GM12878 (cell line): Measurements from ENCODE around the gene TRAF2. TPM values are rescaled to one million over a fixed set of nuclear protein-coding genes. Genes with fewer than 3 reads are reported as not detected.
A peak's percentile ranks its signal among the peaks of the same experiment; 100 is the strongest.

ENCODE experiments used
- ATAC-seq: fragments of 200-7000 bp; cut with Tn5 transposase; 3 replicates; pipeline ENCODE4 v1.9.1; 2020; ENCODE audit warnings: mild to moderate bottlenecking, moderate library complexity
- BruUV-seq: library from RNA; stranded (reverse); fragments of 400-500 nt; replicated peaks from 2 replicates; lab custom pipeline; 2021; lab: Mats Ljungman, UMichigan
- CTCF ChIA-PET: fragments of 300-600 bp; sonication (Branson Sonifier 250); formaldehyde crosslinking; extraction: SDS; loops from one replicate; lab custom pipeline; 2021; ENCODE audit warnings: inconsistent platforms; lab: Yijun Ruan, JAX
- POLR2A ChIA-PET: fragments of 350-600 bp; formaldehyde crosslinking; extraction: SDS; loops from one replicate; lab custom pipeline; 2021; ENCODE audit warnings: inconsistent platforms; lab: Charles Lee
- RAD21 ChIA-PET: fragments of 300-600 bp; sonication (Branson Sonifier 250); formaldehyde crosslinking; loops from one replicate; lab custom pipeline; 2023; ENCODE audit warnings: antibody characterized with exemption; ENCODE audit not compliant: unreplicated experiment; lab: Charles Lee
- SMC1A ChIA-PET: fragments of 300-600 bp; sonication (Branson Sonifier 250); formaldehyde crosslinking; loops from one replicate; lab custom pipeline; 2023; ENCODE audit not compliant: unreplicated experiment, uncharacterized antibody; lab: Charles Lee
- DNase-seq: peaks from one replicate; pipeline ENCODE4 v3.0.0-alpha.2; 2011; ENCODE audit warnings: low read depth, low spot score
- FAIRE-seq: peaks from 3 replicates; lab custom pipeline; 2011; peaks lifted over from hg19 to GRCh38; lab: Jason Lieb, UNC
- H2AFZ ChIP-seq: 2 replicates; pipeline ENCODE4 v1.6.0; 2011; ENCODE audit warnings: low read depth, low read length, control low read depth; ENCODE audit not compliant: control insufficient read depth
- H3K27ac ChIP-seq: 2 replicates; pipeline ENCODE4 v1.5.1; 2011; ENCODE audit warnings: control low read depth; ENCODE audit not compliant: control insufficient read depth, insufficient read depth
- H3K27me3 ChIP-seq, 2 experiments: replicated peaks in 1 of 2; 2 replicates each; pipeline versions ENCODE4 v1.6.0 to v1.6.1; 2011; ENCODE audit warnings: low read length in 1 of 2; ENCODE audit not compliant: control insufficient read depth in 2 of 2, insufficient read depth in 2 of 2
- H3K36me3 ChIP-seq, 2 experiments: 2 replicates each; pipeline ENCODE4 v1.5.1; 2011; ENCODE audit warnings: low read length in 1 of 2; ENCODE audit not compliant: control insufficient read depth in 2 of 2, insufficient read depth in 2 of 2
- H3K4me1 ChIP-seq: 2 replicates; pipeline ENCODE4 v1.6.1; 2011; ENCODE audit warnings: mild to moderate bottlenecking, low read length, moderate library complexity, mixed read lengths; ENCODE audit not compliant: control insufficient read depth, insufficient read depth
- H3K4me2 ChIP-seq: 2 replicates; pipeline ENCODE4 v1.6.0; 2011; ENCODE audit warnings: control low read depth; ENCODE audit not compliant: control insufficient read depth, insufficient read depth
- H3K4me3 ChIP-seq: fragments of 200-600 bp; sonication (generic); 2 replicates; pipeline ENCODE4 v1.5.1; 2016
- H3K79me2 ChIP-seq: 2 replicates; pipeline ENCODE4 v1.6.0; 2011; ENCODE audit warnings: low read length; ENCODE audit not compliant: control insufficient read depth, insufficient read depth
- H3K9ac ChIP-seq: 2 replicates; pipeline ENCODE4 v1.8.0; 2011; ENCODE audit warnings: low read length, control low read depth, mixed read lengths; ENCODE audit not compliant: control insufficient read depth, insufficient read depth
- H3K9me3 ChIP-seq: replicated peaks from 3 replicates; pipeline ENCODE4 v1.5.1; 2011; ENCODE audit warnings: mild to moderate bottlenecking, low read length; ENCODE audit not compliant: control insufficient read depth, insufficient read depth
- H4K20me1 ChIP-seq: 2 replicates; pipeline ENCODE4 v1.6.0; 2011; ENCODE audit not compliant: control insufficient read depth, insufficient read depth
- CEBPB ChIP-seq, 2 experiments: fragments of 150-350 bp in 1 of 2; IDR thresholded peaks; 2 replicates each; pipeline ENCODE4 v1.6.1; 2012 to 2014; ENCODE audit warnings: low read depth in 2 of 2, low read length in 2 of 2, borderline replicate concordance in 1 of 2, inconsistent platforms in 1 of 2
- TCF3 ChIP-seq: IDR thresholded peaks from 2 replicates; pipeline ENCODE4 v1.6.1; 2012; ENCODE audit warnings: low read depth, mild to moderate bottlenecking, low read length, borderline replicate concordance; ENCODE audit not compliant: insufficient read depth
- WGBS: methylation state at CpG from one replicate; pipeline ENCODE4 v1.1.6; 2016; ENCODE audit warnings: low lambda C conversion rate; ENCODE audit not compliant: insufficient replicate concordance, insufficient coverage; ENCODE audit errors: missing lambda C conversion rate; 5-methylcytosine and 5-hydroxymethylcytosine counted together
- in situ Hi-C: fragments of 300-500 bp; cut with MboI; formaldehyde crosslinking; loops from 9 replicates; pipeline ENCODE4 v1.14.3; 2018; ENCODE audit warnings: mixed read lengths
- intact Hi-C: fragments of 100-400 bp; cut with micrococcal nuclease; formaldehyde crosslinking; loops from one replicate; pipeline ENCODE4 v1.14.2; 2022; ENCODE audit not compliant: unreplicated experiment
- polyA plus RNA-seq, 11 experiments: library from polyadenylated mRNA; depleted of rRNA in 4 of 11; unstranded in 6 of 11; stranded (reverse) in 5 of 11; fragments of >200 nt; fragmentation: Nextera tagmentation in 4 of 11; fragmentation: Illumina TruSeq in 1 of 11; extraction: Ambion mirVana in 4 of 11; extraction: Trizol in 1 of 11; gene quantifications; 1 replicate in 1 of 11; 2 replicates in 10 of 11; pipeline versions ENCODE4 v1.2.1 to v1.2.3, GENCODE V29; 2011 to 2016; ENCODE audit warnings: inconsistent platforms in 2 of 11, missing spikeins in 2 of 11, low read depth in 1 of 11
- total RNA-seq, 4 experiments: library from RNA; depleted of rRNA in 3 of 4; stranded (reverse); fragments of >200 nt in 3 of 4; fragmentation: Illumina TruSeq in 1 of 4; extraction: Trizol in 1 of 4; gene quantifications; 2 replicates each; pipeline versions ENCODE4 v1.2.1 to v1.2.3, GENCODE V29; 2013 to 2021
- TF ChIP-seq, protein P1 (sequence below): fragments of 450-650 bp; IDR thresholded peaks from 2 replicates; pipeline ENCODE4 v1.6.1; 2016; ENCODE audit warnings: mild to moderate bottlenecking
- TF ChIP-seq, protein P2 (sequence below): fragments of 450-650 bp; formaldehyde crosslinking; IDR thresholded peaks from 2 replicates; pipeline ENCODE4 v1.4.0; 2022; ENCODE audit warnings: mild to moderate bottlenecking, moderate library complexity

The TRAF2 gene
- total and polyA plus RNA-seq, 10 of the 15 experiments (the other 5 are each of a cell fraction or from before 2014, with no cell fraction given), result 0.34 to 39.5 (median 18.7) TPM

- POLR2A ChIA-PET, result interaction anchor here (0.5 to 3.4 kb wide), 4 partner anchors 8 to 30 kb away, joined by 3 to 41 read pairs (median 6); no protein-coding TSS in a partner anchor
- RAD21 ChIA-PET, result interaction anchor here (3.5 kb wide), 1 partner anchor 57 kb away, joined by 16 read pairs; the partner anchor contains the start of gene AJM1
- Histone ChIP-seq H3K4me2 (0 out of 2 replicates have a peak overlapping the region, but pooled peaks have one; percentile 14), H3K9me3 (peaks cover 5% of the 10 kb centered on the region; the same call in 2 of the 3 replicates), H3K79me2 (peaks cover 49% of the 10 kb centered on the region), H2AFZ (no peak overlapping the region), H3K9ac (no peak overlapping the region), H4K20me1 (no peaks in the 10 kb centered on the region), H3K27ac (peak overlapping the region; percentile 99; the same call in 1 of the 2 replicates), H3K36me3 (peaks cover 26 to 30% of the 10 kb centered on the region in 2 experiments), H3K4me3 (no peak overlapping the region), H3K4me1 (peaks cover 65% of the 10 kb centered on the region), H3K27me3 (no peaks in the 10 kb centered on the region)
- DNase-seq (no peak), FAIRE-seq (no peak), ATAC-seq (no peak)
- no peak for TF ChIP-seq CEBPB (IDR thresholded peaks at IDR 0.05; ENCODE audit: borderline replicate concordance in 1 of 2, low read depth in 2 of 2, low read length in 2 of 2)
- TF ChIP-seq, protein P1, sequence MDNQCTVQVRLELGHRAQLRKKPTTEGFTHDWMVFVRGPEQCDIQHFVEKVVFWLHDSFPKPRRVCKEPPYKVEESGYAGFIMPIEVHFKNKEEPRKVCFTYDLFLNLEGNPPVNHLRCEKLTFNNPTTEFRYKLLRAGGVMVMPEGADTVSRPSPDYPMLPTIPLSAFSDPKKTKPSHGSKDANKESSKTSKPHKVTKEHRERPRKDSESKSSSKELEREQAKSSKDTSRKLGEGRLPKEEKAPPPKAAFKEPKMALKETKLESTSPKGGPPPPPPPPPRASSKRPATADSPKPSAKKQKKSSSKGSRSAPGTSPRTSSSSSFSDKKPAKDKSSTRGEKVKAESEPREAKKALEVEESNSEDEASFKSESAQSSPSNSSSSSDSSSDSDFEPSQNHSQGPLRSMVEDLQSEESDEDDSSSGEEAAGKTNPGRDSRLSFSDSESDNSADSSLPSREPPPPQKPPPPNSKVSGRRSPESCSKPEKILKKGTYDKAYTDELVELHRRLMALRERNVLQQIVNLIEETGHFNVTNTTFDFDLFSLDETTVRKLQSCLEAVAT, result no peak
- TF ChIP-seq TCF3, result no peak
- TF ChIP-seq, protein P2, sequence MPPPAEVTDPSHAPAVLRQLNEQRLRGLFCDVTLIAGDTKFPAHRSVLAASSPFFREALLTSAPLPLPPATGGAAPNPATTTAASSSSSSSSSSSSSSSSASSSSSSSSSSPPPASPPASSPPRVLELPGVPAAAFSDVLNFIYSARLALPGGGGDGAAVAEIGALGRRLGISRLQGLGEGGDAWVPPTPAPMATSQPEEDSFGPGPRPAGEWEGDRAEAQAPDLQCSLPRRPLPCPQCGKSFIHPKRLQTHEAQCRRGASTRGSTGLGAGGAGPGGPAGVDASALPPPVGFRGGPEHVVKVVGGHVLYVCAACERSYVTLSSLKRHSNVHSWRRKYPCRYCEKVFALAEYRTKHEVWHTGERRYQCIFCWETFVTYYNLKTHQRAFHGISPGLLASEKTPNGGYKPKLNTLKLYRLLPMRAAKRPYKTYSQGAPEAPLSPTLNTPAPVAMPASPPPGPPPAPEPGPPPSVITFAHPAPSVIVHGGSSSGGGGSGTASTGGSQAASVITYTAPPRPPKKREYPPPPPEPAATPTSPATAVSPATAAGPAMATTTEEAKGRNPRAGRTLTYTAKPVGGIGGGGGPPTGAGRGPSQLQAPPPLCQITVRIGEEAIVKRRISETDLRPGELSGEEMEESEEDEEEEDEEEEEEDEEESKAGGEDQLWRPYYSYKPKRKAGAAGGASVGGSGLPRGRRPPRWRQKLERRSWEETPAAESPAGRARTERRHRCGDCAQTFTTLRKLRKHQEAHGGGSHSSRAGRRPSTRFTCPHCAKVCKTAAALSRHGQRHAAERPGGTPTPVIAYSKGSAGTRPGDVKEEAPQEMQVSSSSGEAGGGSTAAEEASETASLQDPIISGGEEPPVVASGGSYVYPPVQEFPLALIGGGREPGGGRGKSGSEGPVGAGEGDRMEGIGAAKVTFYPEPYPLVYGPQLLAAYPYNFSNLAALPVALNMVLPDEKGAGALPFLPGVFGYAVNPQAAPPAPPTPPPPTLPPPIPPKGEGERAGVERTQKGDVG (CRISPR knock-in tag), result no peak
- no TSS peak for BruUV-seq
- WGBS, result 91% methylated on average over 10 of the region's 10 CpGs
- in situ Hi-C loops, result no loop called here
- SMC1A ChIA-PET, result interaction anchor here (7.5 kb wide), 1 partner anchor 16 kb away, joined by 70 read pairs; the partner anchor contains the start of gene TRAF2
- intact Hi-C loops, result no loop called here
- CTCF ChIA-PET, result interaction anchor here (0.8 to 3.1 kb wide), 5 partner anchors 13 to 135 kb away, joined by 4 to 16 read pairs (median 4); partner anchors contain the start of gene TRAF2
These were observed 14.2 kb downstream of the TRAF2 start for GRCh38 chr9:136900556-136900955.
